Jurkat, Clone E6-1 (cell line): ENCODE measurements around the gene TRIM45.
A peak's percentile ranks its signal among the peaks of the same experiment; 100 is the strongest.
"Not testable (repeated sequence)": the region's sequence is repeated elsewhere in the genome, so short reads cannot be mapped to it uniquely, and the experiment has no call there.

Experiments used
- DNase-seq: peaks from one replicate; pipeline ENCODE4 v3.0.0-alpha.2; 2011; ENCODE audit warnings: low read depth, low spot score
- H3K4me3 ChIP-seq: 2 replicates; pipeline ENCODE4 v1.5.1; 2011; ENCODE audit warnings: mild to moderate bottlenecking, low read length, control low read depth, moderate library complexity

TRIM45 gene

DNA sequence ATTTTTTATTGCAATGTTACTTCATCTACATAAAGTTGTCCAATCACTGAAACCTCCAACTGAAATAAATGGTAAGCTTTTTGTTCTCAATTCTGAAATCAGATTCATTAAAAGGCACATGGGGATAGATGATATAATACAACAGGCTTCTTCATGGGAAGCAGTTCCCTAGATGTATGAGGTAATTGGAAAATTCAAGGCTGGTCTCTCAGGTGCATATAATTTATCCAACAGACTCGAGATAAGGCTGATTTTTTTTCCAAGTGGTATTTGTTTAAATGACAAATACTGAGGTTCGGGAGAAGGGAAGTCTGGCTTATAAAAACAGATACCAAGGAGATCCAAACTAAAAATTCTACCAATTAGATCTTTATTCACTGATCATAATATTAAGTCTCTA is 14.2 kb downstream of the TRIM45 start:
- DNase-seq = no peak
- H3K4me3 ChIP-seq = no peak overlapping the region

DNA sequence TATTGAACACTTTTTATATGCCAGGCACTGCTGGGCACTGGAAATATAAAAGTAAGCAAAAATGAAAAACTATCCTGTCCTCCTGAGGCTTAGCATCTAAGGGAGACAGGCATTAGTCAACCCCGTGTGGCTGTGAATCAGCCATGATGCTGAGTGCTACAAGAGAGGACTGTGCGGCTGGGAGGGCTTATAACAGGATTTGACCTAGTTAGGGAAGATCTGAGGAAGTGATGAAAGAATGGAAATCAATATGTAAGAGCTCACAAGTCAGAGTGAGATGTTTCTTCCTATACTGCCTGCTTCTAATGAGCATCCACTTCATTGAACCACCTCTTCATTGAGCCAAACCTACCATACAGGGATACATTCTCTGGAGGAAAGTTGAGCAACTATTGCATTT is 15.1 kb downstream of the TRIM45 start:
- H3K4me3 ChIP-seq = no peak overlapping the region
- no peak for DNase-seq

DNA sequence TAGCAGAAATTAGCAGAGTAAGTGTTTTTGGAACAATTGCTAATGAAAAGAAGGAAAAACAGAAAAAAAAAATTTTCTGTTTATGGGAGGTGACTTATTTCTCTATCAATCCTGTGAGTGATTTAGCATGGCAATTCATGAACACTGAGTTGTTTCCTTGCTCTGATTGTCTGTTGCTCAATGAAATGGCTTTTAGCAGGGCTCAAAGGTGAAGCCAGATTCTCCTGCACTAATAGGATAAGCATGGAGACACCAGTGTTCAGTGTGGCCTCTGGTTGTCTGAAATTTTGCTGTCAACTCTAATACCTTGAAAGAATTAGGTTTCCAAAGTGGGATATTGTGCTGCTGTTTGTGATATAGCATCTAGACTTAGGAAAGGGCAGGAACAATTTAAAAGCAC is 15.8 kb downstream of the TRIM45 start:
- no peak for DNase-seq

DNA sequence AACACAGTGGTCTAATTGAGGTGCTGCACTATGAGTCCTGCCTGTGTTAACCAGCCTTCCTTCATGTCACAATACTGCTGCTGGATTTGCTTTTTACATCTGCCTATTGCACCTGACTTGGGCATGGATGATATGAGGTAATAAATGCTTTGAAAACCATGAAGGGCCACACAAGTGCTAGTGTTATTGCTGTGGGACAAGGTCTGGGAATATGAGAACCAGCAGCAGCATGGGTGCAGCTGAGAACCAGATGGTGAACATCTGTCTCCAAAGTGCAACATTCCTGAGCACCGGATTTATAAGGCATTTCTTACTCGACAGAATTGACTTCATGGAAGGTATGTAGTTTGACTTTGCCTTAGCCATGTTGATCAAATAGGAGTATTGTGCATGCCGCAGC is 16.6 kb downstream of the TRIM45 start:
- DNase-seq = no peak
- no peak overlapping the region for H3K4me3 ChIP-seq

More for the DNA sequence above, 15.8 kb downstream of the TRIM45 start:
- no peak overlapping the region for H3K4me3 ChIP-seq

DNA sequence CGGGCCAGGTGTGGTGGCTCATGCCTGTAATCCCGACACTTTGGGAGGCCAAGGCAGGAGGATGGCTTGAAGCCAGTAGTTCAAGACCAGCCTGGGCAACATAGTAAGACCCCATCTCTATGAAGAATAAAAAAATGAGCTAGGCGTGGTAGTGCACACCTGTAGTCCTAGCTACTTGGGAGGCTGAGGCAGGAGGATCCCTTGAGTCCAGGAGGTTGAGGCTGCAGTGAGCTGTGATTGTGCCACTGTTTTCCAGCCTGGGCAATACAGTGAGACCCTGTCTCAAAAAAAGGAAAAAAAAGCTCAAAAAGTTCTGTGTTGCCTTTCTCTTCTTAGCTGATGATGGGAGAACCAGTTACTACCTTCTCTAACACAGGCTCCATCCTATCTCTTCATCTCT is 19.7 kb downstream of the TRIM45 start:
- DNase-seq, H3K4me3 ChIP-seq: not testable (repeated sequence)

DNA sequence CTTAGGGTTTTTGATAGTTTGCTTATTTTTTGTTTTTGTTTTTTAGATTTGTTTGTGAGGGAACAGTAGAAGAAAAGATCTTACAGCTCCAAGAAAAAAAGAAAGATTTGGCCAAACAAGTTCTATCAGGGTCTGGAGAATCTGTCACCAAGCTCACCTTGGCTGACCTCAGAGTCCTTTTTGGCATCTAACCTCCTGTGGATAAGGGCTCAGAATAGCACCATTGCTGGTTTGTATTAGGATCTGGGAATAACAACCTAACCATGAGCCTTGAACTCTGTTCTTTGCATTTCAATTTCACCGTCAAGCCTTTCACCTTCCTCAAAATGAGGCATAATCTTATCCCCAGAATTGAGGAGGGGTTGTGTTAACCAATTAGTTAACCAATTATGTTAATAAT is 20.2 kb downstream of the TRIM45 start:
- H3K4me3 ChIP-seq = no peak overlapping the region
- no peak for DNase-seq

DNA sequence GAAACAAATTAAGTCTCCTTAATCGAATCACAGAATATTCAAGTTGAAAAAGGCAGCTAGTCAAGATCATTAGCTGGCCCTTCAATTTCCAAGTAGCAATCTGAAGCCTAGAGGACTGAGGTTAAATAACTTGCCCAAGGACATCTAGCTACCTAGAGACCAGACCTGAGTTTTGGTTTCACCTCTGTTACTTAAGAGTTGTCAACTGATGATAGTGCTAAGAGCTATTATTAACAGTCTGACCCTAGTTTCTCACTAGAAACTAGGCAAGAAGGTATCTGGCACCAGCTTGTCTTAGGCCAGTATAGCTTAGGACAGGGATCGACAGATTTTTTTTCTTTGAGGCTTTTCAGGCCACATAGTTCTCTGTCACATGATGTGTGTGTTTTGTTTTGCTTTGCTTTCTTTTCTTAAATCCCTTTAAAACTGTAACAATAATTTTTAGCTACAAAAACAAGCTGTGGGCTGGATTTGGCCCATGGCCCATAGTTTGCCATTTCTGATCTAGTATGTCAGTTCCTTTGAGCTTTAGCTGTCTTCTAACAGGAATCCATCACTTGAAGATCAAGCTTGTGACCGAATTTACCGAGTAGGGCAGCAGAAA is 23.2 kb downstream of the TRIM45 start:
- no peak for DNase-seq
- H3K4me3 ChIP-seq = no peak overlapping the region

DNA sequence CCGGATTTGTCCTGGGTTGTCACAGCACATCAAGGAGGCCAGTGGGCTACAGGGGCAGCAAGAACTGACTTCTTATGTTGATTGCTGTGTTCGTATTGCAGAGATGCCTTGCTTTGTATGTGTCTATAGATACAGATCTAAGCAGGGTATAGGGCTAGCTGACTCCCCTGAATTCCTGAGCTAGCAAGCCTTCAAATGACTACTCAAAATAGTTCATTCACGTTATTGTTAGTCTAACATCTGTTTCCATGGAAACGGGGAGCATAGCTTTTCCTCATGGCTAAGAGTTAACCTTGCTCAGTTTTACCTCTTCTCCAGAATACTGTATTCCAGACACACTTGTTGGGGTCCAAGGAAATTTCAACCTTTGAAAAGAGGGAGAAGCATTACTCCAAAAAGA is 24.1 kb downstream of the TRIM45 start:
- no peak overlapping the region for H3K4me3 ChIP-seq
- no peak for DNase-seq

DNA sequence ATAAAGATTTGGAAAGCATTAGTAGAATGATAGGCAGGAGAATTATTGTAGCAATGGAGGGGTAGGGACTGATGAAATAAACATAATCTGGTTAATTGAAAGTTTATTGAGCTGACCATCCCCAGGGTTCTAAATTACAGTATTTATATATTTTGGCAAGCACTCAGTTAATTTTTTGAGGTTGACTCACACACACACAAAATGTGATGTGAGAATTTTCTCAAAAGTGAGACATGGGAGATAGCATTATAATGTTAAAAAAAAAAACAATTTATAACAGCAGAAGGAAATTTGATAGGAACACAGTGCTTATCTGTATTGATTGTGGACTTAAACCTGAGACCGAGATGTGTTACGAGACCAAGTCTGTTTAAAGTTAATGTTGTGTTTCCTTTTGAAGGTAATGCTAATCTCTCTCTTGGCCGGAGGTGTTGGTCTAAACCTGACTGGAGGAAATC is 24.6 kb downstream of the TRIM45 start:
- no peak for DNase-seq
- no peak overlapping the region for H3K4me3 ChIP-seq

DNA sequence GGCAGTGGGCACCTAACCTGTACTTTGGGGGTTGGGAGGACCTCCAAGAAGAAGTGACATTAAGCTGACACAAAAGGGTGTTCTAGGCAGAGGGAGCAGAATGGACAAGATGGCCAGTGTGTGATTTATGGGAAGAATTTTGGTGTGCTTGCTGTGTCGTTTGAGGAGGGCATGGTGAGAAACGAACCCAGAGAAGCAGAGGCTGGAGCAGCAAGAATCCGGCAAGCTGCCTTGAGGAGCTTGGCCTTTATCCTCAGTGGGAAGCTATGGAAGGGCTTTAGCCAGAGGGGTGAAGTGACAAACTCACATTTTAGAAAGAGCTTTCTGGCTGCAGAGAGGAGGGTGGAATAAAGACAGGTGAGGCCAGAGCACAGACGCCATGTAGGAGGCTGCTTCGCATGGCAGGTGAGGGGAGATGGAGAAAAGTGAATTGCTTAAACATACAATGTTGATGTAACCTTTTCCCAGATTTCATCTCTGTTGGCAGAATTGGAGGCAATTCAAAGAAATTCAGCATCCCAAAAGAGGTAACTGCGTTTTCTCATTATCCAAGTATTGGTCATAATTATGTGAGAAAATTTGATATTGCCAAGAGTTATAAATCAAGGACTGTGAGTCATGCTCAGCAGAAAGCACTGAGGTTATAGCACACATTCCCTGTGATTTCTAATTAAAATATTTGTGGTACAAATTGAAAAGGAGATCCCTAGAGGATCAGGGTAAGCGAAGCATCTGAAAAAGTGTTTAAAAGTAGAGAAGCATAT is 26.5 kb downstream of the TRIM45 start:
- H3K4me3 ChIP-seq = no peak overlapping the region
- no peak for DNase-seq

DNA sequence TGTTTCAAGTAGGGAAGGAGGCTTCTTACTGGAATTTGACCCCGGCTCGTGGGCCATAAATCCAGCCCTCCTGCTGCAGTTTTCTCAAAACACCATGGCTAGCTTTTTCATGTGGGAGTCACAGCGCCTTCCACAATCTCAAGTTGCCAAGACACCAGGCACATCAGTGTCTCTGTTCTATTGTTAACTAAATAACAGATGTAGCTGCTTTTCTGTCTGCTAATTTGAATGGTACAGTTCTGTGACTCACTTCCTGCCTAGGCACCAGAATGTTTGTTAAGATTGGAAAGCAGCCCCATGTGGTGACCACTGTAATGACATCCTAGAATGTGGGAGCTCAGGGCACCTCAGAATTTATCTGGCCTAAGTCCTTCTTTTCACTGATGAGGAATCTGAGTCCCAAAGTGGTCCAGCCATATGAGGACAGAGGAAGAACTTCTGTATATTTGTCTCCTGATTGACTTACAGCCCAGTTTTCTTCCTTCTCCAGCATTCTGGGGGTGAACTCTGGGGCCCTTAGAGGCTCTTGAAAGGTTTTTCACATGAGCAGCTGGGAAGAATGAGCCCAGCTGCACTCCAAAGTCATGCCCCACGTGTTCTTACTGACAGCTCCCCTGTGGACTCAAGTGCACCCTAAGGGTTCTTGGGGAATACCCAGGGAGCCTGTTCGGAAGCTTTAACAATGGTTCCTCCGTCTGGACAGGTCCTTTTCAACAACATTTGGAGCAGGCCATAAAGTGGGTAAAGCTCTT is 27.5 kb downstream of the TRIM45 start:
- no peak overlapping the region for H3K4me3 ChIP-seq
- DNase-seq = peak; percentile 28

DNA sequence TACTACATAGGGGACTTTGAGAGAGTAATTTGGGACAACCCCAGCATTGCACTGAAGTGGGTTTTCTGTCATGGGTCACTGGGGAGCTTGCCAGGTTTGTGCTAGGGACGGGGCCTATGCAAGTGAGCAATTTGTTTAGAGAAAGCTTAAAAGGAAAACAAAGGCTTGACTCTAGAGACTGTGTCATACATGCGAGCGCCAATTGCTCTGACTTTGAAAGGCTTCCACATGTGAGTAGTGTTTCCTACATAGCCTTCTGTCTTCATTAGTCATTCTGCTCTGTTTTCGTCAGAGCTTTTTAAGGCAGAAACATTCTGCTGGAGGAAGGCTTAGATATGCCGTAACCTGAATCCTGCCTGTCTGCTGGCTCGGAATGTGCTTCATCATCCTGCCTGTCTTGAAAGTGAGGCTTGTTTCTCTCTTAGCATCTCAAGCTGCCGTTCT is 28.4 kb downstream of the TRIM45 start:
- DNase-seq = no peak
- H3K4me3 ChIP-seq = no peak overlapping the region

DNA sequence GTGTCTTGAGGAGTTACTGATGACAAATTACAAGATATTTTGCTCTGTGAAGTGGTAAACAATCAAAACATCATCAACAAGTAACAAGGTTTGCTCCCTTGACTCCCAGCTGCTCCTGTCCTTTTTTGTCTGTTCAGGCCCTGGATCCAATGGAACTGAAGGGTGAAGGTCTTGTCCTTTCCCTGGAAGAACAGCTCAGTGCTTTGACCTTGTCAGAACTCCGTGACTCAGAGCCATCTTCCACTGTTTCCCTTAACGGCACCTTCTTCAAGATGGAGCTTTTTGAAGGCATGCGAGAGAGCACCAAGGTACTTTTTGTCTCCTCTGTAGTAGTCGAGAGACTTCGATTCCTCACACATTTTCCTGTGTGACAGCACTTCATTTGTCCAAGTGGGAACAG is 29.0 kb downstream of the TRIM45 start:
- H3K4me3 ChIP-seq = no peak overlapping the region
- DNase-seq = no peak

DNA sequence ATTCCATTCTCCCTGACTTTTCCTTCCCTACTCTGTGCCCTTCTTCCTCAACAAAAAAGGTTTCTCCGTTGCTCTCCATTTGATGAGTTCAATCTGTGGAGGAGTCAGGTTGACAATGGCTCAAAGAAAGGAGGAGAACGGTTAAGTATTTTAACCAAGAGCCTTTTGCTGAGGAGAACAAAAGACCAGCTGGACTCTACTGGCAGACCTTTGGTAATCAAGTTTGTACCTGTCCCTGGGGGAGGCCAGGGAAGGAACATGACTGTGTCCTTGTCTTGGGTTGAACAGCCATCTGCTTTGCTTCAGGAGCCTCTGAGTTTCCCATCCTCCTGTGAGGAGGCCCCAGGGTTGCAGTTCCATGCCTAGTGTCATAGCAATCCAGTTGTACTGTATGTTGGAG is 31.6 kb downstream of the TRIM45 start:
- DNase-seq = no peak
- H3K4me3 ChIP-seq = no peak overlapping the region

DNA sequence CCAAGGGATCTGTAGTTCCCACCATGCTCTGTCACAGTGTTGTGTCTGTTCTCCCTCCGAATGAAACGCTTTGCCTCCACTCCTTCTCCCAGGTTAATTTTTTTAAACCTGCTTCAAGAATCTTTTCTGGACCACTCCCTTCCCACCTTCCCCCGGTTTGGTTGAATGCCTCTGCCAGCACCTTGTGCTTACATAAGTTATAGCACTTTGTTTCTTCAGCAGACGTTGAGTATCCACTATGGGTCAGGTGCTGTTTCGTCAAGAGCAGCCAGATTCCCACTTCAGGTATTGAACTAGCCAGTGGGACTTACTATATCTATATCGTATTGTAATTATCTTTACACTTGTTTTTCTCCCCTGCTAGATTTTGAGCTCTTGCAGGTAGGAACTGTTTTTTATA is 33.9 kb downstream of the TRIM45 start:
- DNase-seq = no peak

DNA sequence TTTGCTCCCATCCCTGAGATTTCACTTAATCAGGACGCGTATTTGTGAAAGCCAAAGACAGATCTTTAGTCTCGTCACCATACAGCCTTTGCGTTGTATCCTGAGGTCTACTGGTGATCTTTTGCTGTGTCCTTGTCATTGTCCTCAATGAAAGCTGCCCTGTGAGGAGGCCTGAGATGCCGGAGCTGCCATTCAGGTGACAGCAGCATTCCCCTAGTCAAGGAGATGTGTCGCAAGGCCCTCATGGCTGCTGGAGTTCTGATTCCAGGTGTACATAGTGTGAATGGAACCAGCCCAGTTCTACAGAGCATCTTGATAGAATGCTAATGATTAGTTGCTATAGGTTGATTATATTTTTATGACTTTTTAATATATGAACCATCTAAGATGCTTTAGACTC is 37.3 kb downstream of the TRIM45 start:
- no peak overlapping the region for H3K4me3 ChIP-seq
- no peak for DNase-seq

More for the DNA sequence above, 33.9 kb downstream of the TRIM45 start:
- no peak overlapping the region for H3K4me3 ChIP-seq

DNA sequence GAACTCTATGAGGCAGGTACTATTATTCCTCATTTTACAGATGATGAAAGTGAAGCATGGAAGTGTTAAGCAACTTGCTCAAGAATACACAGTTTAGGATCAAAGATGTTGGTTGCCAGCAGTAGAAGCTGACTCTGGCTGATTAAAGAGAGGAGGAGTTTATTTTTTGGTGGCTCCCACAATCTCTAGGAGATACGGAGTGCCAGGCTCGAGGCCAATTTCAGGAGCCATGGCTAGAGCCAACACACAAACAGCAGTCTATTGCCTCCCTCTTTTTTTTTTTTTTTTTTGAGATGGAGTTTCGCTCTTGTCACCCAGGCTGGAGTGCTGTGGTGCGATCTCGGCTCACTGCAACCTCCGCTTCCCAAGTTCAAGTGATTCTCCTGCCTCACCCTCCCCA is 41.8 kb downstream of the TRIM45 start:
- DNase-seq = no peak
- H3K4me3 ChIP-seq = no peak overlapping the region

DNA sequence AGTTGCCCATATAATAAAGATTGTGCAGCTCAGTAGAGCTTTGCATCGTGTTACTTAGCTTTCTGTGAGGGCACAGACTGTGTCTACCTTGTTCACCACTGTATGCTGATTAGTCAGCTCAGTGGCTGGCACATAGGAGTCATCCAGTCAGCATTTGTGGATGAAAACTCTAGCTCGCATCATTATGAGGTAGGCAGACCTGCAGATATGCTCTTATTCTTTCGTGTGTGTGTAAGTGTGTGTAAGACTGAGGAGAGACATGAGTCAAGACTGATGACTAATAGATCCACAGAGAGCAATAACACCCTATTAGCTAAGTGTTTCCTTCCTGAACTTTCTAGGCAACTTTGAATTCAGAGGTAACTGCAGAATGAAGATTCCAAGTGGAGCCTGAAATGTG is 44.3 kb downstream of the TRIM45 start:
- DNase-seq = no peak
- H3K4me3 ChIP-seq = no peak overlapping the region

DNA sequence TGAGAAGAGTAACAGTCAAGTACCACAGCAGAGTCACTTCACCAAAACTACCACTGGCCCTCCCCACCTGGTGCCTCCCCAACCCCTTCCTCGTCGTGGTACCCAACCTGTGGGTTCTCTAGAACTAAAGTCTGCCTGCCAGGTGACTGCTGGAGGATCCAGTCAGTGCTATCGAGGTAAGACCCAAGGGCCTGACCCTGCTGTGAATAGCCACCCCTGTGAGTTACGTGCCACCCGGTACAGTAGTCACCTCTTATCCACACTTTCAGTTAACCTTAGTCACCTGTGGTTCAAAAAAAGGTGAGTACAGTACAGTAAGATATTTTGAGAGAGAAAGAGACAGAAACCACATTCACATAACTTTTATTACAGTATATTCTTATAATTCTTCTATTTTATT is 44.9 kb downstream of the TRIM45 start:
- DNase-seq = no peak
- H3K4me3 ChIP-seq = no peak overlapping the region

DNA sequence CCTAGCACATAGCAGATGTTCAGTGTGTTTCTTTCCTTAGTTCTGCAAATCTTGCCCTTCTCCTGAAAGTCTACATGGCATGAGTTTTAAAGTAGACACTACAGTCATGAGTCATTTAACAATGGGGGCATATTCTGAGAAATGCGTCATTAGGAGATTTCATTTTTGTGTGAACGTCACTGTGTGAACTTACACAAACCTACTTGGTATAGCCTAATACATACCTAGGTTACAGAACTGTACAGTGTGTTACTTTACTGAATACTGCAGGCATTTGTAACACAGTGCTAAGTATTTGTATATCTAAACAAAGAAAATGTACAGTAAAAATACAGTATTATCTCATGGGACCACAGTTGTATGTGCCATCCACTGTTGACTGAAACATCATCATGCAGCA is 51.4 kb downstream of the TRIM45 start:
- DNase-seq = no peak
- H3K4me3 ChIP-seq = no peak overlapping the region
